Progenitor cell of endocrine pancreas (in vitro differentiated cells): ENCODE data around the gene LAMB1. TPM values are rescaled to one million over a fixed set of nuclear protein-coding genes. Genes with fewer than 3 reads are reported as not detected.
A peak's percentile ranks its signal among the peaks of the same experiment; 100 is the strongest.
"Not testable (repeated sequence)": the region's sequence is repeated elsewhere in the genome, so short reads cannot be mapped to it uniquely, and the experiment has no call there.

Experiments
- DNase-seq: peaks from one replicate; pipeline ENCODE4 v3.0.0; 2021; ENCODE audit warnings: low spot score; ENCODE audit not compliant: unreplicated experiment
- H3K27ac Mint-ChIP-seq: 2 replicates; pipeline ENCODE4 v1.8.0; 2021; ENCODE audit warnings: mild to moderate bottlenecking, moderate library complexity, mixed read lengths
- H3K27me3 Mint-ChIP-seq: 2 replicates; pipeline ENCODE4 v1.8.0; 2021; ENCODE audit warnings: mixed read lengths
- H3K36me3 Mint-ChIP-seq: 2 replicates; pipeline ENCODE4 v1.8.0; 2022; ENCODE audit warnings: mixed read lengths; ENCODE audit not compliant: insufficient read depth
- H3K4me1 Mint-ChIP-seq: 2 replicates; pipeline ENCODE4 v1.8.0; 2021; ENCODE audit warnings: low read depth, mixed read lengths
- H3K4me3 Mint-ChIP-seq: 2 replicates; pipeline ENCODE4 v1.8.0; 2021; ENCODE audit warnings: low read depth, mild to moderate bottlenecking, moderate library complexity, mixed read lengths
- H3K9me3 Mint-ChIP-seq: 2 replicates; pipeline ENCODE4 v1.8.0; 2021; ENCODE audit warnings: low read depth, mixed read lengths
- CTCF ChIP-seq: fragments of 200-600 bp; sonication (generic); IDR thresholded peaks from one replicate; pipeline ENCODE4 v1.5.0; 2021; ENCODE audit warnings: antibody characterized with exemption, mild to moderate bottlenecking; ENCODE audit not compliant: unreplicated experiment
- total RNA-seq: library from RNA; stranded (reverse); gene quantifications from 2 replicates; pipeline ENCODE4 v1.2.1, GENCODE V29; 2021

The LAMB1 gene
- total RNA-seq, 1 donor from 2014 or later, result 275 TPM

GRCh38 chr7:107898997-107899594 is 103.9 kb downstream of the LAMB1 start:
- Mint-ChIP-seq H3K36me3 (peaks cover 11% of the 10 kb centered on the region), H3K4me1 (peaks cover 22% of the 10 kb centered on the region), H3K9me3 (no peaks in the 10 kb centered on the region), H3K27me3 (no peaks in the 10 kb centered on the region), H3K4me3 (no peak overlapping the region), H3K27ac (no peak overlapping the region)
- DNase-seq, result no peak
- no peak for TF ChIP-seq CTCF

GRCh38 chr7:107892367-107892741 is 110.6 kb downstream of the LAMB1 start:
- not testable (repeated sequence) for H3K36me3 Mint-ChIP-seq, DNase-seq, H3K27me3 Mint-ChIP-seq, H3K9me3 Mint-ChIP-seq
- Mint-ChIP-seq H3K4me3 (peak overlapping the region; percentile 91), H3K27ac (peak overlapping the region; percentile 99), H3K4me1 (peaks cover 22% of the 10 kb centered on the region)

- Mint-ChIP-seq H3K9me3 (peaks cover 4% of the 10 kb centered on the region), H3K36me3 (no peaks in the 10 kb centered on the region), H3K27ac (peak overlapping the region; percentile 99), H3K27me3 (no peaks in the 10 kb centered on the region), H3K4me3 (peak overlapping the region; percentile 91), H3K4me1 (peaks cover 22% of the 10 kb centered on the region)
- TF ChIP-seq CTCF, result no peak
- DNase-seq, result no peak
These were observed 111.2 kb downstream of the LAMB1 start for GRCh38 chr7:107891636-107892366.

- Mint-ChIP-seq H3K27me3 (peaks cover 4% of the 10 kb centered on the region), H3K27ac (peak within 1 kb of the TSS; percentile 99), H3K4me1 (peaks cover 22% of the 10 kb centered on the region), H3K9me3 (peaks cover 4% of the 10 kb centered on the region), H3K36me3 (no peaks in the 10 kb centered on the region), H3K4me3 (peak within 1 kb of the TSS; percentile 91)
- peak; percentile 77 for DNase-seq
- TF ChIP-seq CTCF, result no peak
These were observed 111.9 kb downstream of the LAMB1 start, which contains the start of gene DLD for GRCh38 chr7:107890962-107891635. Gene DLD (plus strand): TSS chr7:107891183. CDS start chr7:107891251, 68 bp downstream.

- no peak for DNase-seq
- H3K27ac Mint-ChIP-seq, result peak overlapping the region; percentile 99
- H3K27me3 Mint-ChIP-seq, result peaks cover 9% of the 10 kb centered on the region
- H3K4me3 Mint-ChIP-seq, result peak overlapping the region; percentile 91
- no peak for TF ChIP-seq CTCF
- H3K4me1 Mint-ChIP-seq, result peaks cover 20% of the 10 kb centered on the region
- no peaks in the 10 kb centered on the region for H3K36me3 Mint-ChIP-seq
- H3K9me3 Mint-ChIP-seq, result peaks cover 4% of the 10 kb centered on the region
These were observed 112.4 kb downstream of the LAMB1 start for GRCh38 chr7:107890493-107890961.
